Activated CD4-positive, alpha-beta T cell treated with anti-CD3 and anti-CD28 coated beads, Interleukin-2, amount 50 U/mL, for 1 hour (primary cell): ENCODE results near the gene ELK4.

ENCODE experiments used
- DNase-seq: peaks from one replicate; pipeline ENCODE4 v3.0.0-alpha.2; 2020

ELK4 gene

DNA sequence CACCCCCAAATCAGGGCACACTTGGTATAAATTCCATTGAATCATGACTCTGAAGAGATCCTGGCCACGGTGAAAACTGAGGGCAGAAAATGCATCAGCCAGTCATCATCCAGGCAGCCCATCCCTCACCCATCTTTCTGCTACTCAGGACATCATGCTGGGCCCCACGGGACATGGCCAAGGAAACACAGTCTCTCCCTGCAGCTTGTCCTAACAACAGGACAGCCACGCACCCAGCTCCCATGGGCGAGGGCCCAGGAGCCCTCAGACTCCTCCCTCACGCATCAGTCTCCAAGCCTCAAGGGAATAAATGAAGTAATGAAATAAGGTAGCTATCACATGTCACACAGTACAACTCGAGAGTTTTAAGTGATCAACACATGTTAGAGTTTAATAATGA lies 37.8 kb downstream of the ELK4 start:
- no peak for DNase-seq

DNA sequence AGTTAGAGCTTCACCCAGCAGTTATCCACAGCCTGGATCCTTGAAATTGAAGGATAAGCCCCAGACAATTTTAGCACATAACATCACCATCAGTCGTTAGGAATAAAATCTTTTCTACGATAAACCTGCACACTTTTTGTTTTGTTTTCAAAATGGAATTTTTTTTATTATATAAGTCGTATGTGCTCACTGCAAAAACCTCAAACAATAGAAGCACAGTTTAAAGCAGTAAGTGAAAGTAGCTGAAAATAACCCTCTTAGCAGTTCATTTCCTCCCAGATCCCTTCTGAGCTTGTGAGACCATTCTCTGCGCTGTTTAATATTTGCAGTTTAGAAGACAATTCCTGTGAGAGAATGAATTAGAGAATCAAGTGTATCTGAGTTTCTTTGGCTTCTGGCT lies 38.3 kb downstream of the ELK4 start:
- no peak for DNase-seq

DNA sequence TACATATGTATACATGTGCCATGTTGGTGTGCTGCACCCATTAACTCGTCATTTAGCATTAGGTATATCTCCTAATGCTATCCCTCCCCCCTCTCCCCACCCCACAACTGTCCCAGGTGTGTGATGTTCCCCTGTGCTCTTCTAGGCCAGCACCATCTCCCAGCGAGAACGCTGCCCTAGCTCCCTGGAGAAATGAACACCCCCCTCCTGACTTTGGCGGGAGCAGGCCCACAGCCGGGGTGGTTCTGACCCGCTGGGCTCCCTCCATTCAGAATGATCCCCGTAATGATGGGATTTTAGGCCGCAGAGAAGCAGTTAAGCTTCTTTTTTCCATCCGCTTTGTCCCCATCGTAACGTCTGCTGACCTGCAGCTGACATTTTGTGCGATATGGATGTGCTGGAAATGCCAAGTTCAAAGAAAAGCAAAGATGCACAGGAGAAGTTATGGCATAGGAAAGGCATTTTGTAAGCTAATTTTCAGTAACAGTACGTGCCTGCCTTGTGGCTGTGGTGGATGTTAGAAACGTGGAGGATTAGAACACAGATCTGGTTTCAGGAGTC lies 39.3 kb downstream of the ELK4 start:
- no peak for DNase-seq

DNA sequence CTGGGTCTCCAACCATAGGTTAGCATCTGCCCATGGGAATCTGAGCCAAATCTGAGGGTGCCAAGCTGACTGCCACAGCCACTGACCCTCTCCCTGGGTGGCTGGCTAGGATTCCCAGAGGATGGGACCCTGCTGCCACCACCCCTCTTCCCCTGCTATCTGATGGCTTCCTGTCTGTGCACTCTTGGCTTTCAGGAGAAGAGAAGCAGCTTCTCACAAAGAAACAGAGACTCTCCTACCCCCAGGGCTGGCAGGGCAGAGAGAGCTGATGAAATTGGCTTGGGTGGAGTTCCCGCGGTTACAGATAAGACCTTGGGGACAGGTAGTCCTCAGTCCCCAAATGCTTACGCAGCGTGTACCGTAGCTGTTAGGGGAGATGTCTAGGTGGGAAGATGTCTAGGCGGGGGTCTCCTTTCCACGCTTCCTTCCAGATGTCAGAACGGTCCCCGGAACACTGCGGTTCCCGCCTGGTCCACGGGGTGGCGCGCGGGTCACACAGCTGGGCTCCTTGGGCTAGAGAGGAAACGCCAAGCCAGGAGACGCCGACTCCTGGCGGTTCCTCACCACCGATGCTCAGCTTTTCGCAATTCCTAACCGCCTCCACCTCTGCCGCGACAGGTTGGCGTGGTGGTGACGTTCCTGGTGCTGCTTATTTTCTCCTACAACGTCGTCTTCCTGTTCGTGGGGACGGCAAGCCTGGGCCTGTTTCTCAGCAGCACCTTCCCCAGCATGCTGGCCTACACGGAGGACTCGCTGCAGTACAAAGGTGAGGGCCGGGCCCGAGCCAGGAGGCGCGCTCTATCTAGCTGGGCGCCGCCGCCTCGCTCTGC lies 40.1 kb downstream of the ELK4 start:
- DNase-seq = peak; percentile 91

DNA sequence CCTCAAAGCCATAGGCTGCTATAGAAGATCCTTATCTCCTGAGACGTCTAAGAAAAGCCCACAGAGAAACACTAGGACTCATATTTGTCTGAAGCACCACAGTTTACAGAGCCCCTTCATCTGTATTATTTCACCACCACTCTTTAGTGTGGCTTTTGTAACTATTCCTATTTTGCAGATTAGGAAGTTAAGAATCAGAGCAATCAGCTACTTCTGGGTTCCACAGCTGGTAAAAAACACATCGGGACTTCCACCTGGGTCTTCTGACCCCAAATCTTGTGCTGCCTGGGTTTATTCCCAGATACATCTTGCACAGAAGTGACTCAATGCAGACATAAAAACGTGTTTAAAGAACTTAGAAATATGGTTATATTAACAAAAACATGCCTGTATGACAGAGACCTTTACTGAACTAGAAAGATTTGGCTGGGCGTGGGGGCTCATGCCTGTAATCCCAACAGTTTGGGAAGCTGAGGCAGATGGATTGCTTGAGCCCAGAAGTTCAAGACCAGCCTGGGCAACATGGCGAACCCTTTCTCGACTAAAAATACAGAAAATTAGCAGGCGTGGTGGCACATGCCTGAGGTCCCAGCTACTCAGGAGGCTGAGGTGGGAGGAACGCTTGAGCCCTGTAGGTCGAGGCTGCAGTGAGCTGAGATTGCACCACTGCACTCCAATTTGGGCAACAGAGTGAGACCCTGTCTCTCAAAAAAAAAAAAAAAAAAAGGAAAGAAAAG lies 40.9 kb downstream of the ELK4 start:
- DNase-seq = no peak

DNA sequence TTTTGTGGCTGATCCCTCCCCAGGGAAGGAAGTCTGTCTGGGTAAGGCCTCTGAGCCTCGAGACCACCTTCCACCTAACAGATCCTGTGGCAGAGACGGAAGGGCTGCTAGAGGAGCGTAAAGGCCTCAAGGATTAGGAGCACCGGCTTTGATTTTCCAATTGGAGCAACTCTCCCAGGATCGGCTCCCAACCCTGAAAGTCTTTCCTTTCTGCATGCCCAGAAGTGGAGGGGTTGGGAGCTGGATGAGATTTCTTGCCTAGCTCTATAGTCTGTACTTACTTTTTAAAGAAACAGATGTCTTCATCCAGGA lies 41.4 kb downstream of the ELK4 start:
- DNase-seq = no peak

DNA sequence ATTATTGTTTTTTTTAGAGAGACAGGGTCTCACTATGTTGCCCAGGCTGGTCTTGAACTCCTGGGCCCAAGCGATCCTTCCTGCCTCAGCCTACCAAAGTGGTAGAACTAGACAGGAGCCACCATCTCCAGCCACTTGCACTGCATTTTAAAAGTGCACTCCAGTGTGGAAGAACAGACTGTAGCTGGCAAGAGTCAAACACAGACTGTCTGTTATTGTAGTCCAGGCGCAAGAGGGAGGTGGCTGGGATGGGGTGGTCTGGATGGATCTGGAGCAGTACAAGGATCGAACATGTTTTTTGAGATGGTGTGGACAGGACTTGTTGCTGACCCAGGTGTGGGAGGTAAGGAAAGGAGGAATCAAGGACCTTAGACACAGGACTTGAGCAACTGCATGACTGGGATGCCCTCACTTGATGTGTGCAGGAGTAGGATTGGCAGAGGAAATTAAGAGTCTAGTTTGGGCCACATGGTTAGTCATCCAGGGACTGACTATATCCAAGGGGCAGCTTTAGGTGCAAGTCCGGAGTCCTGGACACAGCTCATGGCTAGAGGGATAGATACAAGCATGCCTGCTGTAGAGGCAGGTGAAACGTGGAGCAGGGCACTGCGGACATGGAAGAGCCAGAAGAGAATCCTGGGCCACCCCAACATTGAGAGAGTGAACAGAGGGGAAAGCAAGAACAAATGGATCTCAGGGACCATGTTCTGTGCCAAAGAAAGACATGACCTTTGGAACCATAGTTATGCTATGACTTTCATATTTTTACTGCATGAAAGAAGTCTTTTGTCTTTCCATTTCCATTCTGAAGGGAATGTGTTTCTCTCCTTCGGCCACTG lies 42.0 kb downstream of the ELK4 start:
- no peak for DNase-seq

DNA sequence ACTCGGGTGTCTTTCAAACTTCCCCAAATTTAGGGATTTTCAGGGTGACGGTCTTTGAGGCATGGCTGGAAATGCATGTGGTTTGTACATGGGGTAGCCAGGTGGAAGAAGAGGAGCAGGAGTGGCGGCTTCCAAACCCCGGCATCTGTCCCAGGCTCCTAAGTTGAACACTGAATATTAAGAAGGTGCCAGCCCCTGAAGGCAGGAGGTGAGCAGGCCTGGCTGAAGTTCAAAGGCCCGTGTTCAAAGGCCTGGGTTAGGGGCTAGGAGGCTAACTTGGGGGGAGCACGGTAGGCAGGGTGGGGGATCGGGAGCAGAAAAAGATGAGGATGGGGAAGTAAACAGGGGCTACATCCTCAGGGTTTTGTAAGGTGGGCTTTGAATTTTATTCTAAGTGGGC lies 42.8 kb downstream of the ELK4 start:
- DNase-seq = no peak

DNA sequence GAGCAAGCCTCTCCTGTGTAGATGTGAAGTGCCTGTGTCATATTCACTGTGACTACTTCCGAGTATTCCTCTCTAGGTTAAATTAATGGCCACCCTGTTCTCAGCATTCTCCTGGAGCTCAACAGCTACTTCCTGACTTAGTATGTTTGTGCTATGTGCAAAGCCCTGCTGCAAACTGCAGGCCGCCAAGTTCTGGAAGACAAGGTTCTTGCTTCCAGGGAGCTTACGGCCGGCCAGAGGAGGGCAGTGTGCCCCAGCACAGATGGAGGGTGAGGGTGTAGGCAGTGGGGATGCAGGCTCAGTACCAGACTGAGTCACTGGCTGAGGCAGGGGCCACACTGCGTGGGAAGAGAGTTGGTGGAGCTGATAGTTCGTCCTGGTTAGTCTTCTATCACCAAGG lies 43.2 kb downstream of the ELK4 start:
- DNase-seq = no peak

DNA sequence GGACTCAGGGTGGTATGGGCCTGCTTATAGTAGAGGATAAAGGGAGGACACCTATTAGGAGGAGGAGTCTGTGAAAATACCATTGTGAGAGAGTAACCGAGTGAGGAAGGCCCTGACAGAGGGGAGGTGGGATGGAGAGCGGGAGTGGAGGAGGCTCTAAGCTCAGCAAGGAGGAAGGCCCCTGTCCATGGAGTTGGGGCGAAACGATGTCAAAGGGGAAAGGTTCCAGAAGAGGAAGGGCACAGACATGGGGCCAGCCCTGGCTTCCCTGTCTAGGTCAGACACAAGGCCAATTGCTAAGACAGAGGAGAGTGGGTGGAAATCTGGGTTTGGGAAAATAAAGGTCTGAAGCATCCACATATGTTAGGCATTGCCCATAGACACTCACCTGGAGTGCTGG lies 44.2 kb downstream of the ELK4 start:
- no peak for DNase-seq

DNA sequence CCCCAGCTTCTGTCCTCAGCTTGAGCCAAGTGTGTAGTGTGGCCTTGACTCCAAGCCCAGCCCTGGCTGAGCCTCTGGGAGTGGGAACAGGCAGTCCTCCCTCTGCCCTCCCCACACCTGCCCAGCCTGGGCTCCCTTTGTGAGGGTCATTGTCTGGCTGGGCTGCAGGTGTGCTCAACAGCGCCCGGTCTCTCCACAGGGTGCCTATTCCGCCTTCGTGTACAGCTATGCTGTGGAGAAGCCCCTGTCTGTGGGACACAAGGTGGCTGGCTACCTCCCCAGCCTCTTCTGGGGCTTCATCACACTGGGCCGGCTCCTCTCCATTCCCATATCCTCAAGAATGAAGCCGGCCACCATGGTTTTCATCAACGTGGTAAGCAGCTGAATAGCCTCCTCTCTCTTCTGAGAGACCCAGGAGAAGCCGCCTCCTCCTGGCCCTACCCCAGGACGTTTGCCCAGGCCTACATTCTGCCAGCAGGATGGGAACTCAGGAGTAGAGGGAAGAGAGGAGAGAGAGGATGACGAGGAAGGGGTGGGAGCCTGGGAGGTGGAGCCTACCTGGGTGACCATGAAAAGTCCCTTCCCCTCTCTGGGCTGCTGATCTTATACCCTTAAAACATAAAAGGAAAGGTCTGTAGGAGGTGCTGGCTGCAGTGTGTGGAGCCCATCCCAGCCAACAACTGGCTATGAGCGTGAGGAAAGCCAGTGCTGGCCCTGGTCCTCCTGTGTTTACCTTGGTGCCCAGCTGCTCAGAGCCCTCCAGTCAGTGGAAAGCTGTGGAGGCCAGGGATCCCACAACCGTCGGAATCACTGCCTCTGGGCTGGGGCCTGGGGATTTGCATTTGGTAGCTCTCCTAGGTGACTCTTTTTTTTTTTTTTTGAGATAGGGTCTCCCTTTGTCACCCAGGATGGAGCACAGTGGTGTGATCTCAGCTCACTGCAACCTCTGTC lies 45.7 kb downstream of the ELK4 start:
- no peak for DNase-seq

DNA sequence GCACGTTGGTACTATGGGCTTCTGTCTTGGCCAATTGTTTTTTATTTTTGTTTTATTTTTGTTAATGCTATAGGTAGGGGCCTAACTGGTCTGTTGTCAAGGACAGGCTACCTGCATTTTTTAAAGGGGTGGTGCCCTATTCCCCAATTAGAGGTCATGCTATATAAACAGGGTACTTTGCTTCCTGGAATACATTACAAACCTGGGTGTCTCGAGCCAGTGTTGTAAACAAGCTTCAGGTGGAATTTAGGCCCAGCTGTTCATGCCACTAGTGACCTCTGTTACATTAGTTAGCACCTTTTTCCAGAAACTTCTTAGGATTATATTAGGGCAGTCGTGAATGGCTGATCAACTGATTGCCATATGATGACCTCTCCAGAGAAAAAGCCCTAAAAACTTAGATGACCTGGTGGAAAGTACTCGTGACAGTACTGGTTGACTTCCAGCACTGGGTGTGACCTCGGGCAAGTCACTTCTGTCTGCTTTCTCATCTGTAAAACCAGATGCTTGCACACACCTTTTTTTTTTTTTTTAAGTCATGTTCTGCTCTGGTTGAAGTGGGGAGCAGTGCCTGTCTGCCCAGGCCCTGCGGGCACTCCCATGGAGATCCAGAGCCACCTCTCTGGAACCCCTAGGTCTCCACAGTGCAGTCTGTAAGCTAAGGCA lies 46.5 kb downstream of the ELK4 start:
- DNase-seq = no peak

DNA sequence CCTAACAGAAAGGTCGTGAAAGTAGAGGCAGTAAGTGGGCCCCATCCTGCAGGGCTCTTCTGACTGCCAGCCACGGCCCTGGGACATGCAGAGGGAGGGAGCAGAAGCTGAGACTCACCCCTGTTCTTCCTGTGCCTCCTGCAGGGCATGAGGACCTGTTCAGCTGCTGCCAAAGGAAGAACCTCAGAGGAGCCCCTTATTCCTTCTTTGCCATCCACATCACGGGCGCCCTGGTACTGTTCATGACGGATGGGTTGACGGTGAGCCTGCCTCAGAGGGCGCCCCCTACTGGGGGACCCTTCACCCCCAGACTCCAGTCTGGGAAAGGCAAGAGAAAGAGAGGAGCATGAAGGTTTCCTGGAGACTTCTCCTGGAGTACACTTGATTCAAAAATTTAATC lies 47.1 kb downstream of the ELK4 start:
- DNase-seq = no peak

DNA sequence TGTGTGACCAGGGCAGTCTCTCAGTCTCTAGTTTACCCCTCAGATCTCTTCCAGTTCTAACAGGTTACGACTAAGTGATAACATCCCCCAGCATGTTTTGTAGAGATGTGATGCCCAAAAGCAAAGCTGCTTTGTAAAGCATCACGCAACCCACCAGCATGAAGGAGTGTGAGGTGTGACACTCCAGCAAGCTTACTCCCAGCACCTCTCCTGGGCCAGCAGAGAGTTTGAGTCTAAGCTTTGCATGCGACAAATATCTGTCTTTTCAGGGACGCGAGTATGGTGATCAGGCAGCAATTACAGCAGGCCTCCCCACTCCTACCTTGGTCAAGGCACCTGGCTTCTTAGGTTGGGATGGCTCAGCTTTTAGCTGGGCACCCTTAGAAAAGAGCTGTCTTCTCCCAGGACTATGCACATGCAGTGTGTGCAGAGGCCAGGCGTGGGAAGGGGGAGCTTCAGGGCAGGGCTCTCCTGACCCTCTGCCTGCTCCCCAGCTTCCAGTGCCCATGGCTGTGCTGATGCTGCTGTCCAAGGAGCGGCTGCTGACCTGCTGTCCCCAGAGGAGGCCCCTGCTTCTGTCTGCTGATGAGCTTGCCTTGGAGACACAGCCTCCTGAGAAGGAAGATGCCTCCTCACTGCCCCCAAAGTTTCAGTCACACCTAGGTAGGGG lies 48.2 kb downstream of the ELK4 start:
- DNase-seq = no peak

DNA sequence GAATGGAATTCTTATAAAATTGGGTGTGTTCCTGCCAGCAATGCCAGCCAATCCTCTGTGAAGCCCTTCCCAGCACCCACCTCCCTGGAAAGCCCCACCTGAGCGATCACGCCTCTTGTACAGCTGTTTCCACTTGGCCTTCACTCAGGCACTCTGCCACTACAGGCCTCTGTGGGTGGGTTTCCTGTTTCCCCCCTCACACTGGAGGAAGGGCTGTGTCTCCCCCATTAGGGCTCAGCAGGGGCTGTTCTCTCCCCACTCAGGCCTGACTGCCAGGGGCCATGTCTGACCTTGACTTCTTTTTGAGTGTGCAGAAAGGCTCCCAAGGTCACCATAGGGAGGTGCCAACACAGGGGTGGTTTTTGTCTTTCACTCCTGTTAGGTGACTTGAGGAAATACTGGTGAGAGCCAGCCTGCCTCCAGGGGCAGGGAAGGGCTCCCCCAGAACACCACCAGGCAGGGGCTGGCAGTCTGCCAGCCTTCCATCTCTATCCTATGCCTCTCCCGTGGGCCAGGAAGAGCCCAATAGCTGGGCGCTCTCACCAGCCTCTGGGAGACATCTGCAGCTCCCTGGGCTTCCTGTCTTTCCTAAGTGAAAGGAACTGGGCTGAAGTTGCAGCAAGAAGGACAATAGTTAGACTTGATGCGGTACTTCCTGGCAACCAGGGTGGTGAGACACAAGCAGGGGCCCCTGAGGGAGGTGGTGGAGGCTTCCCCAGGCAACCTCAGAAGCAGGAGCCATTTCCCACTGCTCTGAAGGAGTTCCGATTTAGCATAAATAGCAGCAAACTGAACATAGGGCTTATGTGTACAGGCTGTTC lies 49.1 kb downstream of the ELK4 start:
- no peak for DNase-seq

DNA sequence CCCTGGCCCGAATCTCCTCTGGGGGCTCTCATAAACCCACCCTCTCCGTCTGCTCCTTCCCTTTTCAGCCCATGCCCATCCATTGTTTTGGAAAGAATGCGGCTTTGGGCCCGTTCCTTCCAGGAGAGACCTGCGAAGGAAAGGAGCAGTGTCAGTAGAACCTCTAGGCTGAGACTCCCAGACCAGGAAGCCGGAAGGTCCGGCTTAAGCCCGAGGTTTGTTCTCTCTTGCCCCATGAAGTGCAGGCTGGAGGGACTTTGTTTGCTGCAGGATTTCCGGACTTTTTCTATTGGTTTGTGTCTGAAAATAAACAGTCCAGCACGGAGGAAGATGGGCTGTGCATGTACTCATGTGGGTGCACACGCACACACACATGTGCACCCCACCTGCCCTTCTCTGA lies 49.8 kb downstream of the ELK4 start:
- no peak for DNase-seq

DNA sequence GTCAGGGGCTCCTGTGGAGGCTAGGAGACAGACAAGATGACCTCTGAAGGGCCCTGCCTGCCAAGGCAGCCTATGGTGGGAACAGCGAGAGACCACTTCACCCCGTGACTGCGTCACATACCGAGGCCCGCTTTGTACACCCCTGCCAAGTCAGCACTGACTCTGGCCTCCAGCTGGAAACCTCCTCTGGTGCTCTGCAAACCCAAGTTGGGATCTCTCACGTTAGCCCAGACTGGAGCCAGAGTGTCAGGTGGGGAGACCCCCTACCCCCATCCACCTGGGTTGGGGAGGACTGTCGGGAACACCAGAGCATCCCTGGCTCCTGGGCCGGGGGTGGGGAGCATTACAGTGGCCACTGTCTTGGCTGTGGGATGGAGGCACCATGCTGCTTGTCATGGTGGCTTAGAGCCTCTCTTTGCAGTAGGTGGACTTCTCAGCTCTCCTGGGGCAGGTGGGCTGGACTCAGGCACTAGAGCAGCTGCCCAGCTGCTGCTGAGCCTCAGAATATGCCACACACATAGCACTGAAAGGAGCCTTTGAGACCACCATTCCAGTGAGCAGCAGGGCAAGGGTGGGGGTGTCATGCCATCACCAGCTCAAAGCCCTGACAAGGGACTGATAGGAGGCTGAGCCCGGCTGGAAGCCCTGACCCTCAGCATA lies 50.4 kb downstream of the ELK4 start:
- no peak for DNase-seq

DNA sequence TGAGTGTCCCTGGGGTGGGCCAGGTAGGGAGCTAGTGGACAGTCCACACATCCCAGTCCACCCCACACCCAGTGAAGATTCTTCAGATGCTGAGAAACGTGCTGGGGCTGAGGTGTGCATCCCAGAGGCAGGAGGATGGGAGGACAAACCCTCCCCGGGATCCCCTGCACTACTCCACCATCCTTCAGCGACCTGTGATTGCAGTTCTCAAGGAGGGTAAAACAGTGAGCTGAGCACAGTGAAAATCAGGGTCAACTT lies 51.0 kb downstream of the ELK4 start:
- DNase-seq = no peak

DNA sequence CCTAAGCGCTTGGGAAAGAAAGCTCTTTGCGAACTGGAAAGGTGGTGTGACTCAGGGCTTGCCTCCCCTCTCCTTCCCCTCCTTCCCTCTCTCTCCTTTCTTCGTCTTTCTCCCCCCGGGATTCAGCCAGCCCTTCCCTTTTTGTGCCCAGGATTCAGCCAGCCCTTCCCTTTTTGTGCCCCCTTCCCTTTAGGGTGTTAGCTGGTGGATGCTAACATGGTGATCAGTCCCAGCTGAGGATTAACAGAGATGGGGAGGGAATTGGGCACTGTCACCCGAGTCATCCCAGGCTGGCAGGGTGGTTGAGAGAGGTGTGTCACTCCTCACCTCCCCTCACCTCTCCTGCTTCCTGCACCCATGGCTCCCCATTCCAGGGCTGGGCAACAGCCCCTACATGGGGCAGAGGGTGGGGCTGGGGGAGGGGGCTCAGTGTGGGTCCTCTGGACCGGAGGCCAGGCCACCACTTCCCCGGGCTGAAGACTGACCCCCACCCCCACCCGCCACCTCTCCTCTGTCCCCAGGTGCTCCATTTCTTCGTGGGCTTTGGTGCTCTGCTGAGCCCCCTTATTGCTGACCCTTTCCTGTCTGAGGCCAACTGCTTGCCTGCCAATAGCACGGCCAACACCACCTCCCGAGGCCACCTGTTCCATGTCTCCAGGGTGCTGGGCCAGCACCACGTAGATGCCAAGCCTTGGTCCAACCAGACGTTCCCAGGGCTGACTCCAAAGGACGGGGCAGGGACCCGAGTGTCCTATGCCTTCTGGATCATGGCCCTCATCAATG lies 51.5 kb downstream of the ELK4 start:
- DNase-seq = no peak
